GM21786 (cell line): ENCODE data around the gene CDH4.

Experiments
- ATAC-seq: cut with Tn5 transposase; IDR thresholded peaks from one replicate; pipeline ENCODE4 v1.9.1; 2021; ENCODE audit not compliant: unreplicated experiment

The CDH4 gene

DNA sequence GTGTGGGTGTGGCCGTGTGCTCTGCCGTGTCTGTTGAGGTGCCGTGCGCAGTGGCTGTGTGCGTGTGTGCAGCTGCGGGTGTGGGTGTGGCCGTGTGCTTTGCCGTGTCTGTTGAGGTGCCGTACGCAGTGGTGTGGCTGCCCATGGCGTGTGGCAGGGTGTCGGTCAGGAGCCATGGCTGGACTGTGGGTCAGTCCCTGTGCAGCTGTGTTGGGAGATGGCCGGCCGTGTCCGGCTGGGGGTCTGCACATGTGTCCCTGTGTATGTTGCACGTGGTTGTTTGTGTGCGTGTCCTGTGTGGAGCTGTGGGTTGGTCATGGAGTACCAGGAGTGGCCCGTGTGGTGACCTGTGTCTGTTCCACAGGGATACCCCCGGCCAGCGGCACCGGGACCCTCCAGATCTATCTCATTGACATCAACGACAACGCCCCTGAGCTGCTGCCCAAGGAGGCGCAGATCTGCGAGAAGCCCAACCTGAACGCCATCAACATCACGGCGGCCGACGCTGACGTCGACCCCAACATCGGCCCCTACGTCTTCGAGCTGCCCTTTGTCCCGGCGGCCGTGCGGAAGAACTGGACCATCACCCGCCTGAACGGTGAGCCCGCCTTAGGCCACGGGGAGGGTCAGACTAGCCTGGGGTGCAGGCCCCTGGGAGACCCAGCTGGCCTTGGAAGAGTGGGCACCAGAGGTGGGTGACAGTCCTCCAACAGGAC, 675.9 kb downstream of the CDH4 start:
- no peak for ATAC-seq

DNA sequence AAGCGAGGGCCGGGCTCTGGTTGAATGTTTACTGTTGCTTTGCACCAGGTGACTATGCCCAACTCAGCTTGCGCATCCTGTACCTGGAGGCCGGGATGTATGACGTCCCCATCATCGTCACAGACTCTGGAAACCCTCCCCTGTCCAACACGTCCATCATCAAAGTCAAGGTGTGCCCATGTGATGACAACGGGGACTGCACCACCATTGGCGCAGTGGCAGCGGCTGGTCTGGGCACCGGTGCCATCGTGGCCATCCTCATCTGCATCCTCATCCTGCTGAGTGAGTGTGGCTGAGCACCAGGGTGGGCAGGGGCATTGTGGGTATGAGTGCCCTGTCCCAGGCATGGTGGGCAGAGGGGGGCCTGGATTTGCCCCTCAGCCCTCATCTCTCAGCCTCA, 677.5 kb downstream of the CDH4 start:
- no peak for ATAC-seq

DNA sequence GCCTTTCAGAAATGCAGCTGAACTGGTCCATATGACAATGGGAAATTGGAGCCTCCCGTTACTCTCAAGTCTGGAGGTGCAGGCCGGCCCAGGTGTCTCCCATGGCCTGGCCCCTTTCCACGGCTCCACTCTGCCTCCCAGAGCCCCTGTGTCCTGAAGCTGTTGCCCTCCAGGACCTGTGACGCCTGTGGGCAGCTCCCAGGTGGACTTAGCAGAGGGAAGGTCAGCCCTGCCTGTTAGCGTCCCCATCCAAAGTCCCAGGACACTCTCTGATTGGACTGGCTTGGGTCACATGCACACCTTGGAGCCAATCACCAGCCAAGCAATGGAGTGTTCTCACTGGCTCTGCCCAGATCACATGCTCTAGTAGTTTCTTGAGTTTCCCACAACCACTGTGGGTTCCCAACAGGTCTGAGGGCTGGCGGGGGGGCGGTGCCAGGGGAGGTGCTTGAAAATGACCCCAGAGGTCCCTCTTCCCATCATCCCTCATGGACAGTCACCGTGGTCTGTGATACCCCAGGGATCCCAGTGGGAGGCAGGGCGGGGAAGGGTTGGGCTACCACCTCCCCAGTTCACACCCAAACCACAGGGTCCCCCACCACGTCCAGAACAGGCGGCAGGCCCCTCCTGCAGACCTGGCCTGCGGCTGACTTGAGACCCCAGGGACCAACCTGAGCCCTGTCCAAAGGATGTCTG, 678.1 kb downstream of the CDH4 start:
- ATAC-seq = no peak

DNA sequence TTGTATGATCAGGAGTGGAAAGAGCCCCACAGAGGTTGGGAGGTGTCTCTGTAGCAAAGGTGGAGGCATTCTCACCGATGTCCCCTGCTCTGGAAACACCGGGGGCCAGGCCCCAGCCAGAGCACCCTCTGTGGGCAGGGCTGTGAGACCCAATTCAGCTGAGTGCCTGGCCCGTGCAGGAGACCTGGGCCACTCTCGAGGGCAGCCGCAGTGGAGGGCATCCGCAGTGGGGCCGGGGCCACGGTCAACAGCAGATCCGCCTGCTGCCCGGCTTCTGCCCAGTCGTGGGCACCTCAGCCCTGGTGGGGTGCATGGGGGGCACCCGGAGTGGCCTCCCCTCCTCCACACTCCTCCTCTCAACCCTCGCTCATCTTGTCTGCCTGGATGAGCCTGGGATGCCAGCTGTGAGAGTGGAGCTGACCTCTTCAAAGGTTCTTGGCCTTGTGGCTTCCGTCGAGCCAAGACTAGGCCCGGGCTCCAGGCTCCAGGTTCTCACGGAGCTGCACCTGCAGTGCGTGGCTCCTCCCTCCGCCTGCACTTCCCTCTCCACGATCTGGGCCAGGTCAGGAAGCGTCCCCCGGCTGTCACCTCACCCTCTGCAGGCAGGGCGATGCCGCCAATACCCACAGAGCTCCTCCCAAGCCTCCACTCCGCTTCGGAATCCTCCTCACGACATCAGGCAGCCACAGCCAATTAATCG, 678.9 kb downstream of the CDH4 start:
- ATAC-seq = no peak

DNA sequence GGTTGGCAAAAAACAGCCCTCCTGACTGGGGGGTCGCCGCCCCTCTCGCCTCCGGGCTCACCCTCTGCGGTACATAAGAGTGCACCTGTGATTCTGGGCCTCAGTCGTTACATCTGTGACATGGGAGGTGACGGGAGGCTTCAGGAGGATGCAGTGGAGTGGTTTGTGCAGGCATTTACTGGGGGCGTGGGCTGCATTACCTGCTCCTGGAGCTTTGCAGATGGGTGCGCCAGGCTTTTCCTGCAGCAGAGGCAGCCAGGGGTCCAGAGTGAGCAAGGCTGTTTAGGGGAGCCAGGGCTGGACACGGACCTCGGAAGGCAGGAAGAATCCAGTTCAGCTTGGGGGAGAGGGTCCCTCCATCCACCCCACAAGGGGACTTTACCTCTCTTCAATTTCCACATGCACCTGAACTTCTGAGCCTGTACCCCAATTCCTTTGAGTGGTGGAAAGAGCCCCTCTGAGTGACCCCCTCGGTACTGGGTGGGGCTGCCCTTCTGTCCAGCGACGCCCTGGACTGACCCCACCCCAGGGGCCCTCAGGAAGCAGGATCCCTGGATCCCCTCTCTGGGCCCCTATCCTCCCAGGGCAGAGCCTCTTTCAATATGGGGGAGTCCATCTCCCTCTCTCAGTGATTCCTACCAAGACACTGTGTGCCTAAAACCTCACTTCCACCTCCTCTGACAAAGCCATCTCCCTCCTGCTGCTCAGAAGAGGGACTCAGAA, 679.6 kb downstream of the CDH4 start:
- ATAC-seq = no peak

DNA sequence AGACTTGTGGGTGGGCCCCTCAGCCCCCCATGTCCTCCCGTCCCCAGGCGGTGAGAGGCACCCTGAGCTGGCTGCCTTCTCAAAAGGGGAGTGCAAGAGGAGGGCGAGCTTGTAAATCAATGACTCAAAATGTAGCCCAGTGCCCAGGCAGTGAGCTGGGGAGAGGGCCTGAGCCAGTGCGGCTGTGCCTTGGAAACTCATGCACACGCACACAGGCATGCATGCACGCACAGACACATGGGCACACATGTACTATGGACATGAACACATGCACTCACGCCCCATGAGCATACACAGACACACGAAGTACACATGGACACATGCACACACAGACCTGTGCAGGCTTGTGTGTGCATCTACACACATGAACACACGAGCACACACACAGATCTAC, 680.1 kb downstream of the CDH4 start:
- no peak for ATAC-seq

DNA sequence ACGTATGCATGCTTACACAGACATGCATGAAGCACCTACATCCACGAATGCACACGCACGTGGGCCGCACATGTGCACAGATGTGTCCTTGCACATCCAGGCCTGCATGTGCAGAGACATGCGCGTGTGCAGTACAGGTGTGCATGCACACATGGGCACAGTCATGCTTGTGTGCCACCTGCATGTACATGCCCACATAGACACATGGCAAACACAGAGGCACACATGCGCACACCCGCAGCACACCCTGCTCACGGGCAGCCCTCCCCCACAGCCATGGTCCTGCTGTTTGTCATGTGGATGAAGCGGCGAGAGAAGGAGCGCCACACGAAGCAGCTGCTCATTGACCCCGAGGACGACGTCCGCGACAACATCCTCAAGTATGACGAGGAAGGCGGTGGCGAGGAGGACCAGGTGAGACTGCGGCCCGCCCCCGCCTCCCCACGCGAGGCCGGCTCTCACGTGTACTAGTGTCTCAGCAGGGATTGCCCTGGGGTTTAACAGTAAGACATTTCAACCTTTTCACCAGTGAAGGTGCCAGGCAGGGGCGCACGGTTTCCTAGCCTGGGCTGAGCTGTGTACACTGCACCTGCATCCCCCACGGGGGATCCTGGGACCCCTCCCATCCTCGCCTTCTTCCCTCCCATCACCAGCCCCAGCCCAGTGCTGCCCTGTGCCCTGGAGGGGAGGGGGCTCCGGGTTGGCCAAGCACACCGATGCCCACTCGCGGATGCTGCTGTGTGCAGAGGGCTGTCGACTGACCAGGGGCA, 680.8 kb downstream of the CDH4 start:
- ATAC-seq = no peak

DNA sequence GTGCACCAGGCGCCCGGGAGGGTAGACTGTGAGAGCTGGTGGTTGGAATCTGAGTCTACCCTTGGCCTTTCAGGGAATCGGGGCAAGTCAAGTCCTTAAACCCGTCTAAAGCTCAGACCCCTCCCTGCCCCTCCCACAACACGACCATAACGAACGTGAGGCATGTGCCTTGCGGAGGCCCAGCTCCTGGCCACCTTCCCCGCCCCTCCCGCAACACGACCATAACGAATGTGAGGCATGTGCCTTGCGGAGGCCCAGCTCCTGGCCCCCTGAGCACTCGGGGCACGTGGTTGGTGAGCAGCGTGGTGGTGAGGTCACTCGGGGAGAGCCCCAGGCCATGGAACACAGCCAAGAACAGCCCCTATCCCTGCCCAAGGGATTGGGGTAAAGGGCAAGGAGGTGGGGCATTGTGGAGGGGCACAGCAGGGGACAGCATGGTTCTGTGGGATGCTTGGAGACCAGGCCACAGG, 681.5 kb downstream of the CDH4 start:
- no peak for ATAC-seq

DNA sequence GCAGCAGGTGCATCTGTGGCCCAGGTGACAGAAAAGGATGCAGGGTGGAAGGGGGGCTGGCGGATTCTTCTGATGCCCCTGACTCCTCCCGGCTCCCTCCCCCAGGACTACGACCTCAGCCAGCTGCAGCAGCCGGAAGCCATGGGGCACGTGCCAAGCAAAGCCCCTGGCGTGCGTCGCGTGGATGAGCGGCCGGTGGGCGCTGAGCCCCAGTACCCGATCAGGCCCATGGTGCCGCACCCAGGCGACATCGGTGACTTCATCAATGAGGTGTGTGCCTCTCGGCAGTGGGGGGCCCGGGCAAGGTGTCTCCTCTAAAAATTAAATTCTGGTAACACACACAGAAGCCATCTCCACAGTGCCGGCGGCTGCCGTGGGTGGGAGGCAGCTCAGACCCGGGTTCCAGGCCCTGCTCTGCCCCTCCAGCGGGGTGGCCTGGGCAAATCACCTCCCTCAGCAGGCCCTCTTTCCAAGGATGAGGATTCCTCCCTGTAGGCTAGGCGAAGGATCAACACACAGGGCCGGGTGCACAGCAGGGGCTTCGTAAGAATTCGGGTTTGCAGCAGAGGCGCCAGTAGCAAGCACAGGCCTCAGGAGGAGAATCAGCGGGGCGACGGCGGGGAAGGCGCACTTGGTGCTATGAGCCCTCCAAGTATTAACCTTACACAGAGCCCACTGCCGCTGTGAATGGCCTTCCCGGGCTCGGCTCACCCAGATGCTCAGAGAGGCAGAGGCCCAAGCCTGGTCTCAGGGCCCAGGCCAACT, 682.1 kb downstream of the CDH4 start:
- ATAC-seq = no peak

DNA sequence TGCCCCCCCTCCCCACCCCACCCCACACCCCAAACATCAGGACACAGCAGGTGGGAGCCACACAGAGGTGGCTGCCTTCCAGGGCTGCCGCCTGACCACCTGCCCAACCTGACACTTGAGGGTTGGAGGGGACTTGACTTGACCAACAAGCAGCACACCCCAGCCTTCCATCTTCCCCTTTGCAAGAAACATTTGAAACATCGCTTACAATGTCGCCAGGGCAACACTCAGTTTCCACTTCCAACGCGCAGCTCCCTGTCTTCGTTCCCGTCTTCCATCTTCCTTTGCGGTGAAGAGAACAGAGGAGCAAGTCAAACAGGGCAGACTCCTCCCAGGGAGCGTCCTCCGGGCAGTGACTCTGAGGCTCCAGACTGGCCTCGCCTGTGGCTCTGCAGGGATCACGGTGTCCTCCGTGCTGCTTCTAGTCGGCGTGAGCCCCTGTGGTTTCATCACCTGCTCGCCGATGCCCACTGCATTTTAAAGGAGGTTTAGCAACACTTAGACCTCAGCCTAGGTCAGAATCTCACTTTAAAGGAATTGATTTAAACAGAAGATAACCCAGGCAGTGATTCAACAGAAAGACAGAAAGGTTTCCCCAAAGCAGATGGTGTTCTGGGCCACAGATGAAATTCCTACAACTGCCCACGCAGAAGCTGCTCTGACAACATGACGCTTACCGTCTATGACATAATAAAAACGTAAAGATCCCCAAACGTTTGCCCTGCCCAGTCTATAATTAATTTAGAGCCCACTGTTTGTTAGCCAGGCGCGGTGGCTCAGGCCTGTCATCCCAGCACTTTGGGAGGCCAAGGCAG, 682.9 kb downstream of the CDH4 start:
- ATAC-seq = no peak

DNA sequence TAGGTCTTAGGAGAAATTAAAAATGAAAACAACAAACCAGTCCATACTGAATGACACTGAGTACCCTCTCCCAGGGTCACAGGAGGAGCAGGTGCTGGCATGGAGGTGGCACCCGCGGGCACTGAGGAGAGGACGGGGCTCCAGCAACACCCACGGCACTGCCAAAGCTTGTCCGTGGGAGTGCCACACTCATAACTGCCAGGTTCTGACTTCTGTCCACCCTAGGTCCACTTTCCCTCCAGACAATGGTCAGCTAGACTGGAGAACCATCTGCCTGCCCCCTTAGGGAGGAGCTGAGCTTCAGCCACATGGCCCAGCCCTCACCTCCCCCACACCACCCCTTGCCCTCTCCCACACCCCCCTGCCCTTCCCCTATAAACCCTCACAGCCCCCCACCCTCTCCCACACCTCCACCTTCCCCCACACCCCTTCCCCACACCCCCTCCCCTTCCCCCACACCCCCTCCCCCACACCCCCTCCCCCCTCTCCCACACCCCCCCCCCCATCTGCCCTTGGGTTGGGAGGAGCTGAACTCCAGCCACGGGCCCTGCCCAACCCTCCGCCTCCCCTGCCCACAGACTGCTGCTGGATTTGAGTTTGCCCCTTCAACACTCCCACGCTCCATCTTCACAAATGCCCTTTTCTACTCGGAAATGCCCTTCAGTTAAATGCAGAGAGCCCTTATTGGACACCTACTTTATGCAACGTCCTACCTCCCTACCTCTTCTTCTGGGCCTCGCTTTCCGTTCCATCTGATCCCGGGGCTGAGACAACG, 684.1 kb downstream of the CDH4 start:
- no peak for ATAC-seq

DNA sequence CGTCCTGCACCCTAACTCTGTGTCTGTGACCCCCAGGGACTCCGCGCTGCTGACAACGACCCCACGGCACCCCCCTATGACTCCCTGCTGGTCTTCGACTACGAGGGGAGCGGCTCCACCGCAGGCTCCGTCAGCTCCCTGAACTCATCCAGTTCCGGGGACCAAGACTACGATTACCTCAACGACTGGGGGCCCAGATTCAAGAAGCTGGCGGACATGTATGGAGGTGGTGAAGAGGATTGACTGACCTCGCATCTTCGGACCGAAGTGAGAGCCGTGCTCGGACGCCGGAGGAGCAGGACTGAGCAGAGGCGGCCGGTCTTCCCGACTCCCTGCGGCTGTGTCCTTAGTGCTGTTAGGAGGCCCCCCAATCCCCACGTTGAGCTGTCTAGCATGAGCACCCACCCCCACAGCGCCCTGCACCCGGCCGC, 684.7 kb downstream of the CDH4 start:
- ATAC-seq = no peak

DNA sequence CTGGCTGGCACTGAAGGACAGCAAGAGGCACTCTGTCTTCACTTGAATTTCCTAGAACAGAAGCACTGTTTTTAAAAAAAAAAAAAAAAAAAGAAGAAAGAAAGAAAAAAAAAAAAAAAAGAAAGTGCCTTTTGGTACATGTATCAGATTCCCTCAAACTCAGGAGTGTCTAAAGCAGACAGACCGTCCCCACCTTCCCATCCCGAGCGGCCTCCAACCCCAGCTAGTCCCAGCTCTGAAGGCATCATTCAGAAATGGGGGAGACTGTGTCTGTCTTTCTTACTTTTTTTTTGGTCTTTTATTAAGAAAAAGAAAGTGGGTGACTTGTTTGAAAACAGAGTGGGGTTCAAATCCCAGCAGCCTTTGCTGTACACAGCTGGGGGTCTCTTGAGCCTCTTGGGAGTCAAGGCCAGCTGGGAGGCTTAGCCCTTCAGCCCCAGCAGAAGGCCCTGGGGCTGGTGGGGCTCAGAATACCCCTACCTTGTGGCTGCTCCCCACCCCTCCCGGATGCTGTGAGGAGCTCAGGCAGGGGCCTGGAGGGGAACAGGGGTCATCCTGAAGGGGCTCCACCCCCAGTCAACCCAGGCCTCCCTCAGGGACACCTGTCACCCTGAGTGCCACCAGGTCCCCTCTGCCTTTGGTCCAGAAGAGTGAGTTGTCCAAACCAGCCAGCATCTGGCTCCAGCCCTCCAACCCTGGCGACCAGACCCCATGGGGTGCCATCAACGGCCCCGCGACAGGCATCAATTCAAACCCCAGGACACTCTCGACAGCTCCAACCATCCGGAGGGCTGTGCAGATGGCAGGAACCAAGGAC, 685.3 kb downstream of the CDH4 start:
- no peak for ATAC-seq

DNA sequence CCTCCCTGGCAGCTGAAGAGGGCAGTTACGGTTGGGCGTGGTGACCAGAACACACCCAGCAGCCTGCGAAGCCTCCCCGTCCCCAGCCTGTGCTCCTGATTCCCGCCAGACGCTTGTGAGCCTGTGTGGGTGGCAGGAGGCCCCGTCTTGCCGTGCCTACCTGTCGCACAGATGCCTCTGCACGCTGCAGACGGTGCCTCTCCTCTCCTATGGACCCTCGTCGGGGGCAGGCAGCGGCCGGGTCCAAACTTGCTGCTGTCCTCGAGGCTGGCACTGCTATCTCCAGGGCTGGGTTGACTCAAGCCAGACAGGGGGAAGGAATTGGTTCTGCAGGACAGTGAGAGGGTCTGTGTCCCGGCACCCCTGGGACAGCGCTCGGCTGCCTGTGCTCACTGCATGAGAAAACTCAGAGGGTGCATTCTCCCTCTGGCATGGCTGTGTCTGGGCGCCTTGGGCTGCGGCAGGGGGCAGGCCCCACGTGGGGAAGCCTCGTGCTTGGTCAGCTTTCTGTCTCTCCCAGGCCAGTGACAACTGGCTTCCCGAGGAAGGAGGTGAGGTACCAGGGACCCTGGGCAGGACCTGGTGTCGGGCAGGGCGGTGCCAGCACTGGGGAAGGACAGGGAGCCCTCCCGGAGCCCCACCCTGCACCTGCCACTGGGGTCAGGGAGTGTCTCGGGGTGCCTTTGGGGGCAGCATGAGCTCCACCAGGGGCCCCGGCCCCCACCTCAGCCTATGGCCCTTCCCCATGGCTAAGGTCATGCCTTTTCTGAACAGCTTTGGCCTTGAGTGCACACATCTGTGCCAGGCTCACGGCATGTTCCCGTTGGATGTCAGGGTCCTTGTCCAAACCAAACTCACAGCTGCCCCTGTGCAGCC, 686.1 kb downstream of the CDH4 start:
- no peak for ATAC-seq

DNA sequence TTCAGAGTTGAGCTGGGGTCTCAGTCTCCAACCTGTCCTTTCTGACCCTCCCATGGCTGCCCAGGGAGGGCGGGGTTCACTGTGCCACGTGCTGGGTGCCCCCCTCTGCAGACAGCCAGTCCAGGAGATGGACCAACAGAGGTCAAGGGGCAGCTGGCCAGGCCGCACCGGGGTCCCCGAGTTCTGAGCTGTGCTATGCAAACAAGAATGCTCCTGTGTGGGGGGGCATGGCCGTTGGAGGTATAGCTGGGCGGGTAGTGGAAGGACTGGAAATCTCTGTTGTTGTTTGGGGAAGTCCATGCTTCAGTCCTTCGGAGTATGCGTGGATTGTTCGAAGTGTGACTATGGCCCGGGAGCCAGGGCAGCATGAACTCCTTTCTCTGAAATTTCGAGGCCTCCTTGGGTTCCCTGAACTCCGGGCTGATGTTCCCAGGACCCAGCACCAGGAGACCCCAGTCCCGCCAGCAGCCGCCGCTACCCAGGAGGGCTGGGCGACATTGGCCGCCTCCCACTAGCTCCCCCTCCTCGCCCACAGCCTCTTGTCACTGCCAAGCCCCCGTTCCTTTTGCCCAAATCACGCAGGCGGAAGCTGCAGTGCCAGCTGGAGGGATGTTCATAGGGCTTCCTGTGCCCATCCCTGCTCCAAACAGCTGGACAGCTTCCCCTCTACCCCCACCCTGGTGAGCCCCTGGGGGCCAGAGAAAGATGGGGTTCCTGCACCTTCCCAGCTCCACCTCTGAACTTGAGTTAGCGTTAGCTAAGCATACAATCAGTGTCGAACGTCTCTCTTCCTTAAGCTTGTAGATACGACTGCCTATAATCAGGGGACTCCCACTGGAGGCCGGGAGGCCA, 687.0 kb downstream of the CDH4 start:
- ATAC-seq = no peak
